Eye (tissue), 1 donor: ENCODE data around the gene METTL16.

ENCODE experiments used
- DNase-seq: peaks from one replicate; pipeline ENCODE4 v3.0.0-alpha.2; 2015

METTL16 gene

DNA sequence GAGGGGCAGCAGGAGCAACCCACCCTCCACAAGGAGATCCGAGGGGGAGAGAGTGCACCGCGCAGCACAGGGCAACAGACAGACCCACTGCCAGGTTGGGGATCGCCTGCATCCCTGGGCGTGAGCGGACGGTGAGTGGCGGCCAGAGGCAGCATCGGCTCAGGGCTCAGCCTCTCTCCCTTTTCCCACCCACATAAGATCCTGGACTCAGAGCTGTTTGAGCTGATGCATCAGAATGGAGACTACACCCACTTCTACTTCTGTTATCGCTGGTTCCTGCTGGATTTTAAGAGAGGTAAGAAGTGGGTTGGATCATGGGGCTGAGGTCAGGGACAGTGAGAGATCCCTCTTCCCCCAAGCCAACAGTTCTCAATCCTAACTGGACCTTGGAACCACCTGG lies 134.0 kb downstream of the METTL16 start:
- no peak for DNase-seq

DNA sequence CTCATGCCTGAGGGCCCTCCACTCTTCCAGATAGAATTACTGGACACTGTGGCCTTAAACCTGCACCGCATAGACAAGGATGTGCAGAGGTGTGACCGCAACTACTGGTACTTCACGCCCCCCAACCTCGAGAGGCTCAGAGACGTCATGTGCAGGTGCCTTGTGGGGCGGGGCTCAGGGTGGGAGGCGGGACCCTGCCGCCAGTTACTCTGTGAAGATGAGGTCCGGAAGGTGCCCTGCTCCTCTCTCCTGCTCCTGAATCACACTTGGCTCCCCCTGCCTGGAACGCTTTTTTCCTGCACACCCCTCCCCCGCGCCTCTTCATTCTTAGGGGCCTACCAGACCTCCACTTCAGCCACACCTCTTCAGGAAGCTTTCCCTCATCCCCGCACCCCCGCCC lies 135.6 kb downstream of the METTL16 start:
- DNase-seq, result no peak

DNA sequence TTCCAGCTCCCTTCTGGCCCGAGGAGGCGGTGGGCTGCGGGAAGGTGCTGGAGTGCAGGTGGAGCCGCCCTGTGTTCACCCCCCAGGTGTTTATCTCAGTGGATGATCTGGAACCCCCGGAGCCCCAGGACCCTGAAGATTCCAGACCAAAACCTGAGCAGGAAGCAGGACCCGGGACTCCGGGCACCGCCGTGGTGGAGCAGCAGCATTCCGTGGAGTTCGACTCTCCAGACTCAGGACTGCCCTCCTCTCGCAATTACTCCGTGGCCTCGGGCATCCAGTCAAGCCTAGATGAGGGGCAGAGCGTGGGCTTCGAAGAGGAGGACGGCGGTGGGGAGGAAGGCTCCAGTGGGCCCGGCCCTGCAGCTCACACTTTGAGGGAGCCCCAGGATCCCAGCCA lies 136.3 kb downstream of the METTL16 start:
- DNase-seq, result no peak

DNA sequence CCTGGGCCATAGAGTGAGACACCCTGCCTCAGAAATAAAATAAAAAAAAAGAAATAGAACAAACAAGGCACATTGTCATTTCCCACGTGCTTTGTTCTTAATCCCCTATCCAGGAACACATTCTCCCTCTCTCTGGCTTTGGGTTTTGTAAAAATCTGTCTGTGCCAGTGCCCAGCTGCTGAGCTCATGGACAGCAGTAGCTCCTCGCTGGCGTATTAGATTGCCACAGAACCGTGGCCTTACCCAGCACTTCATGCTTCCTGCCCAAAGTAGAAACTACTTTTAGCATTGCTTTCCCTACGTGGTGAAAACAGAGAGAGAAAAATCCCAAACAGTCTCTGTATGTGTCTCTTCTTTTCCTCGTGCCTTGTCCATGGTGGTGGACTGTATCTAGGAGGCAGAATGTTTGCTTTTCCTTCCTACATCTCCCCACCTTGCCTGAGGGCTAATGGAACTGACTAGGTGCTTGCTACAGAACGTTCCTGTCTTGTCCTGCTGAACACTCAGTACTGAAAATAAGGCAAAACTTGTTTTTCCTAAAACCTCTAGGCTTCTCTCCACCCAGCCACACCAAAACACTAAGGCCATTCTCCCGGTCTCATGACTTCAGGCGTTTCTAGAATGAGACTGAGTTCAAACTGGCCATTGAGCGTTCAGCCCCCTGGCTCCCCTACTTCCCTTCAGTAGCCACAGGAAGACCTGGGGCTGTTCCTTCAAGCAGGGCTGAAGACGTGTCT lies 137.0 kb downstream of the METTL16 start:
- DNase-seq, result no peak

DNA sequence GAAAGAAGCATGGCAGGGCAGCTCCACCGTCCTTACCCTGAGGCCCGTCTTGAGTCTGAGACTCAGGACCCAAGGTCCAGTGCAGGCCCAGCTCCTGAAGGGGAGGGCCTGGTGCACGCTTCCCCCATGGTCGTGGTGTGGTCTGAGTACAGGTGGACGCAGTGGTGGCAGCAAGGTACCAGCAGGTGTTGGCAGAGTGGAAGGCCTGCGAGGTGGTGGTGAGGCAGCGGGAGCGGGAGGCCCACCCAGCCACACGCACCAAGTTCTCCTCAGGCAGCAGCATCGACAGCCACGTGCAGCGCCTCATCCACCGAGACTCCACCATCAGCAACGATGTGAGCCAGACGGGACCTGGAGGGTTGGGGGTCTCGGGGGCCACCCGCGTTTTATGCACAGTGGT lies 138.5 kb downstream of the METTL16 start:
- DNase-seq, result no peak

DNA sequence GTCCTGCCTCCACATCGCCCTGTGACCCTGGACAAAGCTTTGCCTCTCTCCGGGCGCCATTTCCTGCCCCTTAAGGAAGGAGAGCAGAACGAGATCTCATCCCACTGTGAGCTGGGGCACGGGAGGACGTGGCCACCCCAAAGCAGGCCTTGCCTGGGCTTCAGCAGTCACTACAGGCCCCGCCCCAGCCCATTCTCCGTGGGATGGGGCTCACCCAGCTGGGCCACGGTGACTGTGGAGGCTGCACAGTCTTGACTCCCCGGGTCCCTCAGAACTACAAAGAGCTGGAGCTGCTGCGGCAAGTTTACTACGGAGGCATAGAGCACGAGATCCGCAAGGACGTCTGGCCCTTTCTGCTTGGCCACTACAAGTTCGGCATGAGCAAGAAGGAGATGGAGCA lies 139.0 kb downstream of the METTL16 start:
- DNase-seq, result no peak

DNA sequence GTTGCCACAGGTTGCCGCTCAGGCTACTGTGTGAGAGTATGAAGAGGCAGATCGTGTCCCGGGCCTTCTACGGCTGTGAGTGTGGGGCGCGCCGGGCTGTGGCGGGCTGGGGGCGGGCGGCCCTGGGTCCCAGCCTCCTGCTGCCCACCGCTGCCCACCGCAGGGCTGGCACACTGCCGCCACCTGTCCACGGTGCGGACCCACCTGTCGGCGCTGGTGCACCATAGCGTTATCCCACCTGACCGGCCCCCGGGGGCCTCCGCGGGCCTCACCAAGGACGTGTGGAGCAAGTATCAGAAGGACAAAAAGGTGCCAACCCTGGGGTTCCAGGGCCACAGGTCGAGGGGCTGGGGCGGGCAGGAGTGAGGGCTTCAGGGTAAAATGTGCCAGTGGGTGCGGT lies 139.5 kb downstream of the METTL16 start:
- no peak for DNase-seq

DNA sequence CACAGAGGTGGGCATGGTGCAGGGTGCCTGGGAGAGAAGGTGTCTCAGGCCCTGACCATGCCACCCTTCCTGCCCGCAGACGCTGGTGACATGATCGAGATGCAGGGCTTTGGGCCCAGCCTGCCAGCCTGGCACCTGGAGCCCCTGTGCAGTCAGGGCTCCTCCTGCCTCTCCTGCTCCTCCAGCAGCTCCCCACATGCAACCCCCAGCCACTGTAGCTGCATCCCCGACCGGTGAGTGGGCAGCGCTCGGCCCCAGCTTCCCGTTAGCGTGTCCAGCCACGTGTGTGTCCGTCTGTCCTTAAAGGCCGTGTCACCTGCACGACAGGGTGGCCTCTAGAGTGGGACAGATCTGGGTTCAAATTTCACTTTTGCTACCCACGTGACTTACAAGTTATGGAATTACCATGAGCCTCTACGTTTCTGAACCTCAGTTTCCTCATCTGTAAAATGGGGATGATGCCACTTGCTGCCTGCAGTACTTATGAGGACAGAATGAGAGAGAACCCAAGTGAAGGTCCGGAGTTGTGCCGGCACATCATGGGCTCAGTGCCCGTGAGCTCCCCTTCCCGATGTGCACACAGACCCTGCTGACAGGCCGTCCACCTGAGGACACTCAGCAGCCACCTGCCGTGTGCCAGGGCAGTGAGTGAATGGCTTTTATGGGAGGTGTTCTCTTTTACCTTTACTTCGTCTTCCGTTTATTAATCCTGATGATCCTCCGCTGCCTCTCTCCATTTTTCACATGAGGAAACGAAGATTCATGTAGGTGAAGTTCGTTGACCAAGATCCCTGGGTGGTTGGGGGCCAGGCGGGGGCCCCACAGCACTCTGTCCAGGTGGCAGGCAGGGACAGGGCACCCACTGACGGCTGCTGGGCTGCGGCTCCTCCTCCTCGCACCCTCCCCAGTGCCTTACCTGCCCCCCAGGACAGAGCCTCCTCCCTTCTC lies 140.2 kb downstream of the METTL16 start:
- no peak for DNase-seq

DNA sequence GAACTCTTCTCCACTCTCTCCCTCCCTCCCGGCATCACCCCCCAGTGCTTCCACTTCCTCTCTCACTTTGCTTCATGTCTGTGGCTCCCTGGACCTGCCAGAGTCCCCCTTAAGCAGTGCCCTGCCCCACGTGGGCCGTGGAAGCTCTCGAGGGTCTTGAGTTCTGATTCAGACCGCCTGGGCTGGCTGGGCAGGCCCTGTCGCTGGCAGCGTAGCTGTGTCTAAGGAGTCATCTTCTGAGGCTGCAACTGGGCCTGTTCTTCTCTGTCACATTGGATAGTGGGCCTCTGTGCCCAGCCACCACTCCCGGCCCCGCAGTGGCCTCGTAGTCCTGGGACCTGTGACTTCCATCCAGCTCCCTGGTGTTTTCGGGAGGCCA lies 141.5 kb downstream of the METTL16 start:
- DNase-seq, result no peak

DNA sequence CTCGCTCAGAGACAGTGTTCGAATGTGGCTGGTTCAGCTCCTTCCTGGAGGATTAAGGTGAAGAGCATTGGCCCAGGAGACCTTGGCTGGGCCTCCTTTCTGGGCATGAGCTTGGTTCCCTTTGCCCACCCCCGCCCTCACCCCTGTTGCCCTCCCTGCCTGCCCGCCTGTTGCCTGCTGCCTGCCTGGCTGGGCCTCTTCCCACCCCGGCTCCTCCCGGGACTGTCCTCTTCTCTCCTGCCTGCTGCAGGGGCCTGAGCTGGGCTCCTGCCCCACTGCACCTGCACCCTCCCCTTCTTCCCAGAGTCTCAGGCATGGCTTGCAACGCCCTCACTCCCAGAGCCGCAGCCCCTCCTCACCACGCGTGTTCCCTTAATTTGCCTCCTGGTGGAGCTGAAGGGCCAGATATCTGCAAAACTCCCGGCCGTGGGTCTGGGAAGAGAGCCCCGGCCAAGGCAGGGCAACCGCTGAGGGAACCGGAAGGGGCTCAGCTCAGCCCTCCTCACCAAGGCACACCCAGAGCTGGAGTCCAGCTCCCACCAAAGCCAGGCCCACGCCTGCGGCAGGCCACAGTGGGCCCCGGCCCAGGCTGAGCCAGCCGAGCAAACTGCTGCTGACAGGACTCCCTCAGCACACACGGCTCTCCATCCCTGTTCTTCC lies 142.0 kb downstream of the METTL16 start:
- no peak for DNase-seq

DNA sequence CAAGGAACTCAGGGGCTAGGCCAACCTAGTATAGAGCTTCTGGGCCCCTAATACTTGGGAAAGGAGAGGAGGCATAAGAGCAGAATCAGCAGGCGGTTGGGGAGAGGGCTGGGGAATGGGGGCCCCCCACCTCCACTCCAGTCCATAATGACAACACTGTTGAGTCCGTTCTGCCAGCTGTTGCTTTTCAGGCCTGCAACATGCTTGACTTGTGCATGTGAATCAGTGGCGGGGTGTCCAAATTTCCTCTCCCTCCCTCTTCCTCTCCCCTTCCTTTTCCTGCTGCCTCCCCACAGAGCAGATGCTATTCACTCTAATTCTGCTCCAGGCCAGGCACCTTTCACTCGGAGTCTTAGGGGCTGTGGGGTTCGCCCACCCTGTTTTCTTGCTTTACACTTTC lies 142.6 kb downstream of the METTL16 start:
- DNase-seq, result no peak

DNA sequence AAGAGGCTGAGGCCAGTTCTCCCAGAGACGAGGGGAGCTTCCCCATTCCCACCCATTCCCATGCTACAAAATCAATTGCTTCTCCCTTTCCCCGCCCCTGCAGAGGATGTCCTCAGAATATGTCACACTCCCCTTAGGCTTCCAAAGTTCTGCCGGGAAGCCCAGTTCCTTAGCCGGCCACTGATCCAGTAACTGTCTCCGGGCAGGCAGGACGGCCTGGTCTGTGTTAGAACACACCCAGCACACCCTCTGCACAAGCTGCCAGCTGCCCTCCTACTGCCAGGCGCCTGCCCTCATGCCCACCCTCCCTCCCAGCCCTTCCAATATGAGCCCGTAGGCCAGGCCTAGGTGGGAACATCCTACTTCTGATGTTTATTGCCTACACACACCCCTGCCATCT lies 143.3 kb downstream of the METTL16 start:
- DNase-seq, result no peak

DNA sequence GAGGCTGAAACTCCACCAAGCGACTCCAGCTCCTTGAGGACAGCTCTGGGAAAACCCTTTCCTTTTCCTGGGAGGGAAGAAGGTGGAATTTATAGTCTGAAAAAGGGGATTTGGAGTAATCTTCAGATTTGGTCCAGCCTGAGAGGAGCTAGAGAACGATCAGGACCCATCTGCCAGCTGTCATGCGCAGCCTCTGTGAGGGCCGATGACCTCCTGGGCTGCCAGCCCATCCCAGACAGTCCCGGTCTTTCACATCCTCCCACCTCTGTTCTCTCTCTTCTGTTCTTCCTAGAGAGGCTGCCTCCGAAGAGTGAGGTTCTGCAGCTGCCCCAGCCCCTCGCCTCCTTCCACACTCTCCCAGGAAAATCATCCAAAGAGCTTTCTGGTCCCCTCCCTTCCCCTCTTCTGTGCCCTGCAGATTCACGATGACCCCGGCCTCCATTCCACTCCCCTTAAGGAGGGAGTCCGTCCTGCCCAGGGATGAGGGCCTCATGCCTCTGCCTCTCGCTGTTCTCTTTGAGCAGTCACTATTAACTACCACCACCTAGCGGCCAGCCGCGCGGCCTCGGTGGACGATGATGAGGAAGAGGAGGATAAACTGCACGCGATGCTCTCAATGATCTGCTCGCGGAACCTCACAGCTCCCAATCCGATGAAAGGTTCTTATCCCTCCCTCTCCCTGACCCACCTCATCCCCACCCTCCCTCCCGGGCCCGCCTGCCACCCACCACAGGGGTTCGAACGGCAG lies 144.8 kb downstream of the METTL16 start:
- DNase-seq, result no peak
